CD4-positive, alpha-beta T cell treated with Interleukin-12 subunit alpha and Interleukin-12 subunit beta, for 1 hour (primary cell): ENCODE results near the gene ARHGEF17.
A peak's percentile ranks its signal among the peaks of the same experiment; 100 is the strongest.

ENCODE experiments used
- DNase-seq: peaks from one replicate; pipeline ENCODE4 v3.0.0-alpha.2; 2020

The ARHGEF17 gene

DNA sequence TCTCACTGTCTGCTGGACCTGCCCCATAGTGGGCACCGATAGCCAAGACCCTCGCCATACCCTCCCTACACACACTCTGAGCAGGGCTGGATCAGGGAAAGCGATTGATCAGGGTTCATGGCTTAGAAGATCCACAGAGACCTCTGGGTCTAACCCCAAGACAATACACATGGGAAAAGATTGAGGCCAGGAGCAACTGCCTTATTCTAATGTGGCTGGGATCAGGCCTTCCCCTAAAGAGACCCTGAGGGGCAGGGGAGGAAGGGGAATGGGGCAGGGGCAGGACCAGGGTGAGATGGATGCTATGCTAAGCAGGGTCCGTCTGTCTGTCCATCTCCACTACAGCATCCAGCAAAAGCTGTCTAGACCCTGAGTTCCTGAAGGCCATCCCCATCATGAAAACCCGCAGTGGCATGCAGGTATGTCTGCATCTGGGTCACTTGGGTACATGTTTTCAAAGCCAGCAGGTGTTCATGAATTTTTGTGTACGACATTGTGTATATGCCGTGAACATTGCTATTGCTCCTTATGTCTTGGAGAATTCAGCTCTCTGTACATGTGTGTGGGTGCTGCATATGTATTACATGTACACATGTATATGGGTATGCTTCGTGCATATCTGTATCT lies 52.8 kb downstream of the ARHGEF17 start:
- no peak for DNase-seq

DNA sequence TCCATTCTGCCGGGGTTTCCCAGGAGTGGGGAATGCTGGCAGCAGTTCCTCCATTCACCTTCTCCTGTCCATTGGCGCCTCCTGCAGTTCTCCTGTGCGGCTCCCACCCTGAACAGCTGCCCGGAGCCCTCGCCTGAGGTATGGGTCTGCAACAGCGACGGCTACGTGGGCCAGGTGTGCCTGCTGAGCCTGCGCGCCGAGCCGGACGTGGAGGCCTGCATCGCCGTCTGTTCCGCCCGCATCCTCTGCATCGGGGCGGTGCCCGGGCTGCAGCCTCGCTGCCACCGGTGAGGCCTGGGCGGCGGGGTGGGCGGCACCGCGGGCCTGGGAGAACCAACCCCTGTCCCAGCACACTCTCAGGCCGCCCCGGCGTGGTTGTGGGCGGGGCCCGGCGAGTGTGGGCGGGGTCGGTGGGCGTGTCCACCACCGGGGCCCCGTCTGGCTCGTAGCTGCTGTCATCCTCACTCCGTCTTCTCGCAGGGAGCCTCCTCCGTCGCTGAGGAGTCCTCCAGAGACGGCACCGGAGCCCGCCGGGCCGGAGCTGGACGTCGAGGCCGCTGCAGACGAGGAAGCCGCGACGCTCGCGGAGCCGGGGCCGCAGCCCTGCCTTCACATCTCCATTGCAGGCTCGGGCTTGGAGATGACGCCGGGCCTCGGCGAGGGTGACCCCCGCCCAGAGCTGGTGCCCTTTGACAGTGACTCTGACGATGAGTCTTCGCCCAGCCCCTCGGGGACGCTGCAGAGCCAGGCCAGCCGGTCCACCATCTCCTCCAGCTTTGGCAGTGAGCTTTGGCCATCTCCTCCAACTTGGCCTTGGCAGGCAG lies 54.1 kb downstream of the ARHGEF17 start:
- DNase-seq = no peak

DNA sequence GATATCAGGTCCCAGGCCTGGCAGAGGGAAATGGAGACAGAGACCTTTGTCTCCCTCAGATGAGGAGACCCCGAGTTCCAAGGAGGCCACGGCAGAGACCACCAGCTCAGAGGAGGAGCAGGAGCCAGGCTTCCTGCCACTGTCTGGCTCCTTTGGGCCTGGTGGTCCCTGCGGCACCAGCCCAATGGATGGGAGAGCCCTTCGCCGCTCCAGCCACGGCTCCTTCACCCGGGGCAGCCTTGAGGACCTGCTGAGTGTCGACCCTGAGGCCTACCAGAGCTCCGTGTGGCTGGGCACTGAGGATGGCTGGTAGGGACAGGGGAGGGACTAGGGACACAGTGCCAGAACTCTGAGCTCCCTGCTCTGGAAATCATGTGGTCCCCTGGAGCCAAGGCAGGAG lies 55.1 kb downstream of the ARHGEF17 start:
- DNase-seq = no peak

DNA sequence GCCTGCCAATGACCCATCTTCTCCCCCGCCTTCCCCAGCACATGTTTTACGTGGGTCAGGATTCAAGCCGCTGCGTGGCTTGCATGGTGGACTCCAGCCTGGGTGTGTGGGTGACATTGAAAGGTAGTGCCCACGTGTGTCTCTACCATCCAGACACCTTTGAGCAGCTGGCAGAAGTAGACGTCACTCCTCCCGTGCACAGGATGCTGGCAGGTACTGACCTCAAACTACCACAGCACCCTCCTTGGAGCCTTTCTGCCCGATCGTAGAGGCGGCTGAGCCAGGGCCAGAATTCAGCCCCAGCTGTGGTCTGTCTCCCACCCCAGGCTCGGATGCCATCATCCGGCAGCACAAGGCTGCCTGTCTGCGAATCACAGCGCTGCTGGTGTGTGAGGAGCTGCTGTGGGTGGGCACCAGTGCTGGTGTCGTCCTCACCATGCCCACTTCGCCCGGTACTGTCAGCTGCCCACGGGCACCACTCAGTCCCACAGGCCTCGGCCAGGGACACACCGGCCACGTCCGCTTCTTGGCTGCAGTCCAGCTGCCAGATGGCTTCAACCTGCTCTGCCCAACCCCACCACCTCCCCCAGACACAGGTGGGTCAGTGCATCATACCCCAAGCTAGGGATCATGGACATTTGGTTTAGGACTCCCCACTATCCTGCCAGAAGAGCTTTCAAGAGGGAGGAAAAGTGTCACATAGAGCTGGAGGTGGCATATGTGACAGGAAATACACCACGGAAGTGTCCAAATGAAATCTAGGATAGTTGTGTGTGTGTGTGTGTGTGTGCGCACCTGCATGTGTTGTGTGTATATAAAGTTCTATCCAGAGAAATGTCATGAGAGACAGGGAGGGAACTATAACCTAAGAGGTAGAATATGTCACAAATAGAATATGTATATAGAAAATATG lies 57.5 kb downstream of the ARHGEF17 start:
- no peak for DNase-seq

DNA sequence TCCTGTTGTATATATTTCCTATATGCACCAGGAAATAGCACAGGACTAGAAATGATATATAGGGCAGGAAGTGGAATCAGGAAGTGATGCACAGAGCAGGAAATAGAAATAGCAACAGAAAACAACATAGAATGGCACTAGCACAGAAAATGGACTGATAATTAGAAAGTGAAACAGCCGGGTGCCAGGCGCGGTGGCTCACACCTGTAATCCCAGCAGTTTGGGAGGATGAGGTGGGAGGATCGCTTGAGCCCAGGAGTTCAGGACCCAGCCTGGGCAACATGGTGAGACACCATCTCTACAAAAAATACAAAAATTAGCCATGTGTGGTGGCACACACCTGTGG lies 58.2 kb downstream of the ARHGEF17 start:
- peak; percentile 66 for DNase-seq

DNA sequence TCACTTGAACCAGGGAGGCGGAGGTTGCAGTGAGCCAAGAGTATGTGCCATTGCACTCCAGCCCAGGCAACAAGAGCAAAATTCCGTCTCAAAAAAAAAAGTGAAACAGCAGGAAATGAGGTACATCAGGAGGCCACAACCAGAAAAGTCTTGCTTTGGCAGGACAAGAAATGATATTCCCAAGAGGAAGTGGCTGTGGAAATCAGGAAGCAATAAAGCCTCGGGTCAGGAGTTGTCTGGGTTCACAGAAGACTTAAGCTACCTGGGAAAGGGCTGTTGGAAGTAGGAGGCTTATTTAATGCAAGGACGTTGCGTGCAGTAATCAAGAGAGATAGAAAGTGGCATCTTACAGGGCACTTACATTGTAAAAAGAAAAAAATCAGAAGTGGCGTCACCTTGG lies 58.9 kb downstream of the ARHGEF17 start:
- no peak for DNase-seq

DNA sequence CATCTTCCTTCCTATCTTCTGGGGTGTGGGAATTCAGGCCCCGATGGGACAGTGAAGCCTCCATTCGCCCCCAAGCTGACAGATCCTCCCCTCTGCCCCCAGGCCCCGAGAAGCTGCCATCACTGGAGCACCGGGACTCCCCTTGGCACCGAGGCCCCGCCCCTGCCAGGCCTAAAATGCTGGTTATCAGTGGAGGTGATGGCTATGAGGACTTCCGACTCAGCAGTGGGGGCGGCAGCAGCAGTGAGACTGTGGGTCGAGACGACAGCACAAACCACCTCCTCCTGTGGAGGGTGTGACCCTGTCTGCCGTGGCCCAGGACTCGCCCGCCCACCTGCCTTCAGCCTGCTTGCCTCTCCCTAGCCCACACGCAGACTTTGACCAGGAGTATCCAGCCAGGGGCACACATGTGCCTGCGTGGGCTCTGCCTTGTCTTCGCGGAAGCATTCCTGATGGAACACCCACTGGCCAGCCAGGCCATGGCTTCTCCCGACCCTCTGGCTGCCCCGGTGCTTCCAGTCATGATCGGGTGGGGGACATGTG lies 59.5 kb downstream of the ARHGEF17 start:
- DNase-seq = no peak

DNA sequence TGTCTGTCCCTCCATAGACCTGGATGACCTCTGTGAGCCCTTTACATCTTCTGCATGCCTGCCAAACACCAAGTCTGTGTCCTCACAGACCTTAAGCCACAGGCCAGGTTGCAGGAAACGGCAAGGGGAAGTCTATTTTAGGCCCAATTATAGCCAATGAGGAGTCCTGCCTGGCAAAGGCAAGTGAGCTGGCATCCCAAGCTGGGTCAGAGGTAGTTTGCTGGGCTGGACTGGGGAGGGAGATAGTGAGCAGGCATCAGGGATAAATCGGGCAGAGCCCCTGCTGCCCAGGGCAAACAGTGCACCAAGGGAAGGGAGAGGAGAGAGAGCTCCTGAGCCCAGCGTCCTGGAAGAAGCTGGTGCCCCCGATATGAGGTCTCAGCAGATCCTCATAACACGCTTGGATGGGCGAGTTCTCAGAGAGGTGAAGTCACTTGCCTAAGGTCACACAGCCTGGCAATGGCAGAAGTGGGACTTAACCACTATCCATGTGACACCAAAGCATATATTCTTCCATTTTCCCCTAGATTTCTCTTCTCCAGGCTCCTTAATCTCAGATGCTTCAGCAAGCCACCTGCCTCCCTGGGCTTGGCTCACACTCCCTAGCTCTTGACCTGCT lies 64.4 kb downstream of the ARHGEF17 start:
- DNase-seq = no peak

DNA sequence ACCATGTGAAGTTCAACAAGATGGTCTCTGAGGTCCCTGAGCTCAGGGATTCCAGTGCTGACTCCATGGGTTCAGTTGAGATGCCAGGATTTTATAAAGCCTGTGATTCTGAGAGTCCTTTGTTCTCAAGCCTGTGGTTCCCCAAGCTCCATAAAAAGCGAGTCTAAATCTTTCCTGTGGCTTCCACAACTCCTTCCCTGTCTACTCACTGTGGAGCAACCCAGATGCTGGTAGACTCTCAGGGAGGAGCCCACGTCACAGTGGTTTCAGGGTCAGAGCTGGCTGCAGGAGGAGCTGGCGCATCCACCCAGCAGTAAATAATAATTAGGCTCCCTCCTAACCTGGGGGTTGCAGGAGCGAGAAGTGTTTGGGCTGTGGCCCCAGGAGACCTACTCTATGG lies 66.1 kb downstream of the ARHGEF17 start:
- no peak for DNase-seq

DNA sequence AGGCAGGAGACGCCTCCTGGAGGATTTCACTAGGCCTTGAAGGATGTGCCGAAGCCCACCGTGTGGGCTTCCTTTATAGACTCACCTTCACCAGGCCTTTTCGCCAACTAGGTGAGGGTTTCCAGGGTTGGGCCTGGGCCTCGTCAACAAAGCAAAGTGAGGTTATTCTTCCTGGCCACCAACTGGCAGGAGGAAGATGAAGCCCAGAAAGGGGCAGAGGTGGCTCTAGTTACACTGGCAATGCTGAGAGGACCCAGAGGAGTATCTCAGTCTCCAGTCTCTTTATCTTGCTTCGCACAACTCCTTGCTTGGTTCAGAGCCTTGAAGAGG lies 67.7 kb downstream of the ARHGEF17 start:
- DNase-seq = no peak

DNA sequence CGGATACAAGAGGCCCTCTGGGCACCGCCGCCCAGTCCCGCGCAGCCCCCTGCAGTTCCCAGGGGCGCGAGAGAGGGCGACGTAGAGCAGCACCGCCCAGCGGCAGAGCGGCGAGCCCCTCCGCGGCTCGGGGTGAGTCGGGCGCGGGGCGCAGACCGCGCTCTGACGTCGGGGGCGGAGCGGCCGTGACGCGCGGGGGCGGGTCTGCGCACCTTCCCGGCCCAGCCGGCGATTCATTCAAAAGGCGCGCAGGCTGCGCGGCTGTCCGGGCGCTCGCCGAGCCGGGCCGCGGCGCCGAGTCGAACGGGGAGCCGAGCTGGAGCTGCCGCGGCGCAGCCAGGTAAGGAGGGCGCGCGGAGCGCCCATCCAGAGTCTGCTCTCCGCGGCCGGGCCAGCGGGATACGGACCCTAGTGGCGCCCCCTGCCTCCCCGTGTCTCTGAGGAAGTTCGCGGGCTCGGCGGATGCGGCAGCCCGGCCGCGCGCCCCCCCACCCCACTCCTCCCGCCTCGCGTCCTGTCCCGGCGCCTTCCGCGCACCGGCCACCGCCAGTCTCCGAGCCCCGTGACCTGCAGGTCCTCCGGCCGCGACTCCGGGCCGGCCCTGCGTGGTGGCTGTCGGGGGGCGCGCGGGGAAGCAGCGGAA lies 68.2 kb downstream of the ARHGEF17 start, which contains the start of gene RELT:
RELT (plus strand) TSS at position 240 of the 643 bp plus-strand sequence. CDS start 12,738 bp downstream, outside the sequence.
- peak; percentile 96 for DNase-seq

DNA sequence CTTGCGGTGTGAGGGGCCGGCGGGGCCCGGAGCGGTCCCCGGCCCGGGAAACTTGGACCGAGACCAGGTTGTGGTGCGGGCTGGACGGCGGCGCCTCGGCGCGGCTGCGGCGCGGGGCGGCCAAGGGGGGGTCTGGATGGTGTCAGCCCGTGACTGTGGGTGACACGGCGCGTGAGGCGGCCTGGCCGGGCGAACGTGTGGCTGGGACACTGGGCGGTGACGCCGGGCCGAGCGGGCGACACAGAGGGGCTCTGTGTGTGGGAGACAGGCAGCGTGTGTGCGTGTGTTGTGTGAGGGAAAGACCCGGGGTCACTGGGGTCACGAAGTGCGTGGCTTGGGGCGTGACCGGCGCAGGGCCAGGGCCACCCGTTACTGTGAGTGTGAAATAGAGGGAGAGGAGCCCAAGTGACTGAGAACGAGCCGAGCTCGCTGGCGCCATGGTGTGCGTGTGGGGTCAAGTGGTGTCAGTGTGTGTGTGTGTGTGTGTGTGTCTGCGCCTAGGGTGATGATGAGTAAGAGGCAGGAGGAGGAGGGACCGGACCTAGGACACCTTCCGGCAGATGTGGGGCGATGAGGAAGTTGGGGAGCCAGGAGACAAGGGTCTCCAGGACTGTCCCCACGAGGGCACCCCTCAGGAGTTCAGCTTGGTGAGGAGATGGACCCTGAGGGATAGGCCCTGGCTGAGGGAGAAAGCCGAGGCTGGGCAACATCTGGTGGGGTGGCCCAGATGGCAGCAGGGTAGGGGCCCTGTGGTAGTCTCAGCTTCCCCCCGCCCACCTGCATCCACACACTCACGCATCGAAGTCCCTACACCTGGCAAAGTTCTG lies 68.9 kb downstream of the ARHGEF17 start:
- peak; percentile 73 for DNase-seq

DNA sequence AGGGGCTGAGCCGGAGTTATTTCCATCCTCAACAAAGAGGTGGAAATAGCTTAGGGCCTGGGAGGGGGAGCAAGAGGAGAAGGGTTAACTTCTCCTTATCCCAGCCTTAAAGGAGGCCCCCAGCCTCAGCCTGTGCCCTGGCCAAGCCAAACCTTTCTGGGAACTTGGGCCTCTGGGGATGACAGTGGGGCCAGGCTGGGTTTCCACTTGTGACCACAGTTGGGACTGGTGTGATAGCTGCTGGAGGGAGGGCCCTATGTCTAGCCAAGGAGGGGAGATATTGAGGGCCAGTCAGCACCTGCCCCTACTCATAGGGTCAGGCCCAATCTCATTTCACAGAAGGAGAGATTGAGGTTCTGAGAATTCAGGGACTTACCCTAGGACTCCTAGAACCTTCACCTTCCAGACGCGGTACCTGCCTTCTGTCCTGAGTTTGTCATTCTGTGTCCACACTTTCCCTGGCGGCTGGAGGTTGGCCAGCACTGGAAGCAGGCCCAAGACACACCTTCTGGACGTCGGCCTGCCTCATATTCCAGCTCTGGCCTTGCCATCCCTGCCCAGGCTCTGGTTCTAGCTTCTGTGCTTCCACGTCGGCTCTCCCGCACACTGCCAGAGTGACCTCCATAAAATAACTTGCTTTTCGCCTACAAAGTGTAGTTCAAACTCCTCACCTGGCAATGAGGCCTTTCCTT lies 71.3 kb downstream of the ARHGEF17 start:
- DNase-seq = no peak

DNA sequence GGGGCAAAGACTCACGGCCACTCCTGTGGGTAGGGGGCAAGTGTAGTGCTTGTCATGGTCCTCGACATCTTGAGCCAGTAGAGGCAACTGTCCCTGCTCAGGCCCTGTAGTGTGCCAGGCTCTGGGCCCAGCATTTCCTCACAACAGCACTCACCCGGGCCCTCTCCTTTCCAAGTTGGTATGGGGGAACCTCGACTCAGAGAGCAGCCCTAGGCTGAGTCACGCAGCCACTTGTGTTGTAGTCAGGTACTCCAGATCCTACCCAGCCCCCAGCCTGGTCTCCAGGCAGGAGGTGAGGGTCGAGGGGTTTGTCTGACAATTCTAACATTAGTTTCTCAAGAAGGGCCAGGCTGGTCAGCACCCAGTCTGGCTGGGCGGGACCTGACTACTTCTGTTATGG lies 72.3 kb downstream of the ARHGEF17 start:
- DNase-seq = no peak

DNA sequence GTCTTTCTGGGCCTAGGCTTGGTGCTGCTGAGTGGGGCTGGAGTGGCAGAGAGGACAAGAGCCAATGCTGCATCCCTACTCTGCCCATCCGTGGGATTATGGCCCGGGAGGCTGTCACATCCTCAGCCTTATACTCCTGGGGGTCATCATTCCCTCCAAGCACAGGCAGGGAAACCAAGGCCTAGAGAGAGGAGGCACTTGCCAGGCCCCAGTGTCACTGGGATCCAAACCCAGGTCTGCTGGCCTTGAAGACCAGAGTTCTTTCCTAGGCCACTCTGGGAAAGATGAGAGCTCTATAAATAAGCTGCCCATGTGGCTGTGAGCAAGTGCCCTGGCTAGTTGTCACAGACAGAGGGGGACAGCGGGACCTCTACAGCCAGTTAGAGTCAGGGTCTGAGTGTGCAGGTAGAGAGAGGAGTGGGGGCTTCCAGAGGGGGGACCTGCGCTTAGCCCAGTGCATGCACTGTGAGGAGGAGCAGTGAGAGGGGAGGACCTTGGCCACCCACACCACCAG lies 72.9 kb downstream of the ARHGEF17 start:
- DNase-seq = no peak

DNA sequence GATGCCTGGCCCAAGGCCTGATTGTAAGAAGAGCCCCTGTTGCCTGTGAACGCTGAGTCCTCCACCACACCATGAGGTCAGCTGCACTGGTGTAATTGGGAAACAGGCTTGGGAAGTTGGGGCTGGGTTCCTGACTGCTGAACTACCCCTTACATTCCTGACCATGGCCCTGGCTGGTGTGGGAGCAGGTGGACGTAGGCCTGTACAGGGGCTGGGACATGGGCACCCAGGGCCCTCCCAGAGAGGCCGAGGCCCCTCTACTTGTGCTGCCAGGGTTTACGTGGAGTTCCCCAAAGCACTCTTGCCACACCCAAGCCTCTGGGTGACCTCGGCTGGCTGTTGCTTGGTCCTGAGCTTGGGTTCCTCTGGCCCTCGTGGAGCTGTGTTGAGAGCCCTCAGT lies 73.5 kb downstream of the ARHGEF17 start:
- DNase-seq = no peak

DNA sequence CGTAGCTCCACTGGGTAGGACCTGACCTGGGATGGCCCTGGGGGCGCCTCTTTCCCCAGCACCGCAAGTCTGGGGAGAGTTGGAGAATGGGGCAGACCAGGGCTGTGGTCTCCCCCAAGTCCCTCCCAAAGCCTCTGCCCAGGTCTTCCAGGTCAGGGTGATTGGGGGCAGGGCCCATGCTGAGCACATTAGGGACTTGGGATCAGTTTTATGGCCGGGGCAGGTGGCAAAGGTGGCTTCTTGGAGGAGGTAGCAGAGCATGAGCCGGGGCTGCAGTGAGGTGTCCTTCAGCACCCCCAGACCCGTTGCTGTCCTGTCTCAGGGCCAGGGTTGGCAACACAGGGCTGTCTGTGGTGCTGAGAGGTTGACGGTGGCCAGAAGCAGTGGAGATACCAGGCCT lies 74.1 kb downstream of the ARHGEF17 start:
- no peak for DNase-seq

DNA sequence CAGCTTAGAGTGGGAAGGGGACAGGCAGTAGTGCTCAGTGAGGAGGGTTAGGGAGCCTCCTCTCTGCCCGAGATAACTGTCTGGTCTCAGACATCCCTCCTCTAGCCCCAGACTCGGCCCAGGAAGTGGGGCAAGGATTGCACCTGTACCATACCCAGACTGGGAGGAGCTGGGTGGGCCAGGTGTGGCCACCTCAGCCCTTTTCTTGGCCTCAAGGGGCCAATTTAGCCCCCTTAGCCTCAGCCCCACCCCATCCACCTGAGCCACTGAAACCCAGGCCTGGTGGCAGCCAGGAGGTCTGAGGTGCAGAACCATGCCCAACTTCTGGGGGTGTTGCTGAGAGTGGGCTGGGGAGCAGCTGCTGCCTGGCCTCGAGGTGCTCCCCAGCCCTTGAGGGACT lies 74.7 kb downstream of the ARHGEF17 start:
- DNase-seq = no peak

DNA sequence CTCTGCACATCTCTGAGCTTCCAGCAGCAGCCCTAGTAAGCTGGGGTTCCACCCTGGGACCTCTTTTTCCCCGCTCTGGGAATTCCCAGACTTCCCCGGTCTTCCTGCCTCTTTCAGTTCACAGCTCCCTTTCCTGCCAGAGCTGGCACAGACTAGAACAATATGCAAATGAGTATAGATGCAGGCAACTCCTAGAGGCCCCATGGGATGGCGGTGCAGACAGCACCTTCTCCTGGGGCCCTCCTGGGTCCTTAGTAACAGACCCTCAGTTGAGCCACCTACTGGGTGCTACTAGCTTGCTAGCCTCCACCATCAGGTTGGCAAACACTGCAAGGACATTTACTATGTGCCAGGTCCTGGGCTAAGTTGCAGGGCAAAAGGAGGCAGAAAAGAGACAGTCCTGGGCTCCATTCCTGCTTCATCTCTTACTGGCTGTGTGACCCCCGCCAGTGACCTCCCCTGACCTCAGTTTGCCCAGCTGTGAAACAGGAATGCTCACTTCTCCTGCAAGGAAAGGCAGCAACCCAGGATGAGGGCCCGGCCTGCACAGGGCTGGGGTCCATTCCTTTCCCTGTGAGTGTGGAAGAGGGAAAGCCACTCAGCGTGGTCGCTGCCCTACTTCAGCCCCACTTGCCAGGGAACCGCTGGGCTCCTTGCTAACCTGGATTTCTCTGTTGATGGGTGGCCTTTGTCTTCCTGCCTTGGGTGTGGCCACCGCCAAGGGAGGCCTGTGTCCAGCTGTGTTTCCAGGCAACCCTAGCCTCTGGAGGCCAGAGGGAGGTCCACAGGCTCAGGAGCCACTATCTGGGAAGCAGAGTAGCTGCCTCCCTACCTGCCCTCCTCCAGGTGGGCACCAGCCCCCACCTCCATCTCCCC lies 75.4 kb downstream of the ARHGEF17 start:
- DNase-seq = no peak

DNA sequence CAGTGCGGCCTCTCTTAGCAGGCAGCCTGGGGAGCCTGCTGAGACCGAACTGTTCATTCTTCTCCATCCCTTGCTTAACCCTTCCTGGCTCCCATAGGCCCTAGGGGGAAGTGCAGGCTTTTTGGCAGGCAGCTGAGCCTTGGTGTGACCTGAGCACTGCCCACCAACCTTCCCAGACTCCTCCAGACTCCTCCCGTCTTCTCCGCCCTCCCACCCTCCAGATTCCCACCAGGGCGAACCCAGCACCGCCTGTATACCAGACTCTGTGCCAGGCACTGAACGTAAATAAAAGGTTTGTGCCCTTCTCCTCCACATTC lies 76.0 kb downstream of the ARHGEF17 start:
- no peak for DNase-seq
